Kidney epithelial cell (primary cell): ENCODE measurements around the gene UPF2. TPM values are rescaled to one million over a fixed set of nuclear protein-coding genes. Genes with fewer than 3 reads are reported as not detected.

Experiments
- DNase-seq: peaks from one replicate; pipeline ENCODE4 v3.0.0-alpha.2; 2010; ENCODE audit warnings: low read depth
- H3K27me3 ChIP-seq: 2 replicates; pipeline ENCODE4 v1.6.0; 2011; ENCODE audit warnings: low read length; ENCODE audit not compliant: control insufficient read depth, insufficient read depth
- H3K36me3 ChIP-seq: 2 replicates; pipeline ENCODE4 v1.5.1; 2011; ENCODE audit warnings: low read length; ENCODE audit not compliant: control insufficient read depth, insufficient read depth
- H3K4me3 ChIP-seq: 2 replicates; pipeline ENCODE4 v1.5.1; 2011; ENCODE audit warnings: low read depth, mild to moderate bottlenecking, control low read depth, low read length
- total RNA-seq: library from RNA; depleted of rRNA; stranded (reverse); fragments of >200 nt; gene quantifications from 2 replicates; pipeline ENCODE4 v1.2.3, GENCODE V29; 2015
- TF ChIP-seq, protein P1 (sequence below): IDR thresholded peaks from 2 replicates; pipeline ENCODE4 v1.5.1; 2011; ENCODE audit warnings: mild to moderate bottlenecking, moderate library complexity, low read length, control low read depth, inconsistent platforms; ENCODE audit not compliant: insufficient read depth, poor library complexity, severe bottlenecking

The UPF2 gene
- total RNA-seq, 1 donor from 2014 or later: 13.9 TPM

- peaks cover 1% of the 10 kb centered on the region for H3K36me3 ChIP-seq
- H3K4me3 ChIP-seq: no peak overlapping the region
- no peak for DNase-seq
- TF ChIP-seq, protein P1, sequence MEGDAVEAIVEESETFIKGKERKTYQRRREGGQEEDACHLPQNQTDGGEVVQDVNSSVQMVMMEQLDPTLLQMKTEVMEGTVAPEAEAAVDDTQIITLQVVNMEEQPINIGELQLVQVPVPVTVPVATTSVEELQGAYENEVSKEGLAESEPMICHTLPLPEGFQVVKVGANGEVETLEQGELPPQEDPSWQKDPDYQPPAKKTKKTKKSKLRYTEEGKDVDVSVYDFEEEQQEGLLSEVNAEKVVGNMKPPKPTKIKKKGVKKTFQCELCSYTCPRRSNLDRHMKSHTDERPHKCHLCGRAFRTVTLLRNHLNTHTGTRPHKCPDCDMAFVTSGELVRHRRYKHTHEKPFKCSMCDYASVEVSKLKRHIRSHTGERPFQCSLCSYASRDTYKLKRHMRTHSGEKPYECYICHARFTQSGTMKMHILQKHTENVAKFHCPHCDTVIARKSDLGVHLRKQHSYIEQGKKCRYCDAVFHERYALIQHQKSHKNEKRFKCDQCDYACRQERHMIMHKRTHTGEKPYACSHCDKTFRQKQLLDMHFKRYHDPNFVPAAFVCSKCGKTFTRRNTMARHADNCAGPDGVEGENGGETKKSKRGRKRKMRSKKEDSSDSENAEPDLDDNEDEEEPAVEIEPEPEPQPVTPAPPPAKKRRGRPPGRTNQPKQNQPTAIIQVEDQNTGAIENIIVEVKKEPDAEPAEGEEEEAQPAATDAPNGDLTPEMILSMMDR: no peak
- no peaks in the 10 kb centered on the region for H3K27me3 ChIP-seq
Measured at GRCh38 chr10:11870461-11870780, 172.2 kb downstream of the UPF2 start.

Other genes starting within 250 kb of the UPF2 start
- 47.6 and 58.8 TPM in 2 replicates for gene PROSER2, start 219.5 kb downstream of the UPF2 start, total RNA-seq
- 17.3 and 30.9 TPM in 2 replicates for gene DHTKD1, start 26.1 kb upstream of the UPF2 start, total RNA-seq
- gene SEC61A2, start 86.9 kb upstream of the UPF2 start, total RNA-seq: 7.6 and 7.8 TPM in 2 replicates
- 56.8 and 77.2 TPM in 2 replicates for gene NUDT5, start 153.1 kb upstream of the UPF2 start, total RNA-seq
- gene CDC123, start 153.4 kb upstream of the UPF2 start, total RNA-seq: 89.2 and 93.4 TPM in 2 replicates